GM12878 (cell line): ENCODE data around the gene LIMS2. TPM values are rescaled to one million over a fixed set of nuclear protein-coding genes. Genes with fewer than 3 reads are reported as not detected.

ENCODE experiments used
- ATAC-seq: fragments of 200-7000 bp; cut with Tn5 transposase; 3 replicates; pipeline ENCODE4 v1.9.1; 2020; ENCODE audit warnings: mild to moderate bottlenecking, moderate library complexity
- BruUV-seq: library from RNA; stranded (reverse); fragments of 400-500 nt; replicated peaks from 2 replicates; lab custom pipeline; 2021; lab: Mats Ljungman, UMichigan
- CTCF ChIA-PET: fragments of 300-600 bp; sonication (Branson Sonifier 250); formaldehyde crosslinking; extraction: SDS; loops from one replicate; lab custom pipeline; 2021; ENCODE audit warnings: inconsistent platforms; lab: Yijun Ruan, JAX
- POLR2A ChIA-PET: fragments of 350-600 bp; formaldehyde crosslinking; extraction: SDS; loops from one replicate; lab custom pipeline; 2021; ENCODE audit warnings: inconsistent platforms; lab: Charles Lee
- RAD21 ChIA-PET: fragments of 300-600 bp; sonication (Branson Sonifier 250); formaldehyde crosslinking; loops from one replicate; lab custom pipeline; 2023; ENCODE audit warnings: antibody characterized with exemption; ENCODE audit not compliant: unreplicated experiment; lab: Charles Lee
- SMC1A ChIA-PET: fragments of 300-600 bp; sonication (Branson Sonifier 250); formaldehyde crosslinking; loops from one replicate; lab custom pipeline; 2023; ENCODE audit not compliant: unreplicated experiment, uncharacterized antibody; lab: Charles Lee
- DNase-seq: peaks from one replicate; pipeline ENCODE4 v3.0.0-alpha.2; 2011; ENCODE audit warnings: low read depth, low spot score
- FAIRE-seq: peaks from 3 replicates; lab custom pipeline; 2011; peaks lifted over from hg19 to GRCh38; lab: Jason Lieb, UNC
- H2AFZ ChIP-seq: 2 replicates; pipeline ENCODE4 v1.6.0; 2011; ENCODE audit warnings: low read depth, low read length, control low read depth; ENCODE audit not compliant: control insufficient read depth
- H3K27ac ChIP-seq: 2 replicates; pipeline ENCODE4 v1.5.1; 2011; ENCODE audit warnings: control low read depth; ENCODE audit not compliant: control insufficient read depth, insufficient read depth
- H3K27me3 ChIP-seq, 2 experiments: replicated peaks in 1 of 2; 2 replicates each; pipeline versions ENCODE4 v1.6.0 to v1.6.1; 2011; ENCODE audit warnings: low read length in 1 of 2; ENCODE audit not compliant: control insufficient read depth in 2 of 2, insufficient read depth in 2 of 2
- H3K36me3 ChIP-seq, 2 experiments: 2 replicates each; pipeline ENCODE4 v1.5.1; 2011; ENCODE audit warnings: low read length in 1 of 2; ENCODE audit not compliant: control insufficient read depth in 2 of 2, insufficient read depth in 2 of 2
- H3K4me1 ChIP-seq: 2 replicates; pipeline ENCODE4 v1.6.1; 2011; ENCODE audit warnings: mild to moderate bottlenecking, low read length, moderate library complexity, mixed read lengths; ENCODE audit not compliant: control insufficient read depth, insufficient read depth
- H3K4me2 ChIP-seq: 2 replicates; pipeline ENCODE4 v1.6.0; 2011; ENCODE audit warnings: control low read depth; ENCODE audit not compliant: control insufficient read depth, insufficient read depth
- H3K4me3 ChIP-seq: fragments of 200-600 bp; sonication (generic); 2 replicates; pipeline ENCODE4 v1.5.1; 2016
- H3K79me2 ChIP-seq: 2 replicates; pipeline ENCODE4 v1.6.0; 2011; ENCODE audit warnings: low read length; ENCODE audit not compliant: control insufficient read depth, insufficient read depth
- H3K9ac ChIP-seq: 2 replicates; pipeline ENCODE4 v1.8.0; 2011; ENCODE audit warnings: low read length, control low read depth, mixed read lengths; ENCODE audit not compliant: control insufficient read depth, insufficient read depth
- H3K9me3 ChIP-seq: replicated peaks from 3 replicates; pipeline ENCODE4 v1.5.1; 2011; ENCODE audit warnings: mild to moderate bottlenecking, low read length; ENCODE audit not compliant: control insufficient read depth, insufficient read depth
- H4K20me1 ChIP-seq: 2 replicates; pipeline ENCODE4 v1.6.0; 2011; ENCODE audit not compliant: control insufficient read depth, insufficient read depth
- BCL3 ChIP-seq: IDR thresholded peaks from 2 replicates; pipeline ENCODE4 v1.6.1; 2011; ENCODE audit warnings: borderline replicate concordance, low read depth, mild to moderate bottlenecking, moderate library complexity, low read length; ENCODE audit not compliant: insufficient read depth, poor library complexity, severe bottlenecking
- HDGF ChIP-seq: fragments of 450-650 bp; IDR thresholded peaks from 2 replicates; pipeline ENCODE4 v1.6.1; 2016; ENCODE audit warnings: antibody characterized with exemption
- IKZF1 ChIP-seq: fragments of 450-650 bp; conservative IDR thresholded peaks from 2 replicates; pipeline ENCODE4 v1.6.1; 2017; ENCODE audit warnings: antibody characterized with exemption, mild to moderate bottlenecking
- IRF3 ChIP-seq: fragments of 450-650 bp; IDR thresholded peaks from 2 replicates; pipeline ENCODE4 v1.6.1; 2014; ENCODE audit warnings: mild to moderate bottlenecking
- NR2F1 ChIP-seq: fragments of 450-650 bp; conservative IDR thresholded peaks from 2 replicates; pipeline ENCODE4 v1.6.1; 2017; ENCODE audit warnings: mild to moderate bottlenecking
- POLR2AphosphoS2 ChIP-seq: IDR thresholded peaks from 2 replicates; pipeline ENCODE4 v1.6.1; 2011; ENCODE audit warnings: low read depth, mild to moderate bottlenecking, low read length, improper control_type of control experiment, moderate library complexity
- YY1 ChIP-seq: IDR thresholded peaks from 2 replicates; pipeline ENCODE4 v1.6.1; 2011; ENCODE audit warnings: low read depth, mild to moderate bottlenecking, low read length
- ZBTB33 ChIP-seq: fragments of 450-650 bp; IDR thresholded peaks from 2 replicates; pipeline ENCODE4 v1.6.1; 2017; ENCODE audit warnings: mild to moderate bottlenecking
- ZSCAN29 ChIP-seq: fragments of 450-650 bp; IDR thresholded peaks from 2 replicates; pipeline ENCODE4 v1.6.1; 2017; ENCODE audit warnings: mild to moderate bottlenecking, moderate library complexity
- WGBS: methylation state at CpG from one replicate; pipeline ENCODE4 v1.1.6; 2016; ENCODE audit warnings: low lambda C conversion rate; ENCODE audit not compliant: insufficient replicate concordance, insufficient coverage; ENCODE audit errors: missing lambda C conversion rate; 5-methylcytosine and 5-hydroxymethylcytosine counted together
- in situ Hi-C: fragments of 300-500 bp; cut with MboI; formaldehyde crosslinking; loops from 9 replicates; pipeline ENCODE4 v1.14.3; 2018; ENCODE audit warnings: mixed read lengths
- intact Hi-C: fragments of 100-400 bp; cut with micrococcal nuclease; formaldehyde crosslinking; loops from one replicate; pipeline ENCODE4 v1.14.2; 2022; ENCODE audit not compliant: unreplicated experiment
- polyA plus RNA-seq, 11 experiments: library from polyadenylated mRNA; depleted of rRNA in 4 of 11; unstranded in 6 of 11; stranded (reverse) in 5 of 11; fragments of >200 nt; fragmentation: Nextera tagmentation in 4 of 11; fragmentation: Illumina TruSeq in 1 of 11; extraction: Ambion mirVana in 4 of 11; extraction: Trizol in 1 of 11; gene quantifications; 1 replicate in 1 of 11; 2 replicates in 10 of 11; pipeline versions ENCODE4 v1.2.1 to v1.2.3, GENCODE V29; 2011 to 2016; ENCODE audit warnings: inconsistent platforms in 2 of 11, missing spikeins in 2 of 11, low read depth in 1 of 11
- total RNA-seq, 4 experiments: library from RNA; depleted of rRNA in 3 of 4; stranded (reverse); fragments of >200 nt in 3 of 4; fragmentation: Illumina TruSeq in 1 of 4; extraction: Trizol in 1 of 4; gene quantifications; 2 replicates each; pipeline versions ENCODE4 v1.2.1 to v1.2.3, GENCODE V29; 2013 to 2021

The LIMS2 gene
- total and polyA plus RNA-seq, 10 of the 15 experiments (the other 5 are each of a cell fraction or from before 2014, with no cell fraction given), result 0.06 to 0.81 (median 0.16) TPM; not detected in 2

- Histone ChIP-seq H3K4me2 (no peak overlapping the region), H3K27ac (no peak overlapping the region), H2AFZ (no peak overlapping the region), H3K4me1 (no peaks in the 10 kb centered on the region), H3K9me3 (no peaks in the 10 kb centered on the region), H3K79me2 (no peaks in the 10 kb centered on the region), H3K36me3 (no peaks in the 10 kb centered on the region), H3K9ac (no peak overlapping the region), H4K20me1 (no peaks in the 10 kb centered on the region), H3K4me3 (no peak overlapping the region), H3K27me3 (peaks cover 7 to 8% of the 10 kb centered on the region in 2 experiments)
- POLR2A ChIA-PET, result no interaction called here
- SMC1A ChIA-PET, result interaction anchor here (0.9 kb wide), 1 partner anchor 106 kb away, joined by 3 read pairs; no protein-coding TSS in a partner anchor
- WGBS, result 3% methylated on average over 9 of the region's 9 CpGs
- DNase-seq, result no peak
- no peak for ATAC-seq
- no peak for FAIRE-seq
- in situ Hi-C loops (no loop called here), intact Hi-C loops (no loop called here)
- BruUV-seq, result no TSS peak
- CTCF ChIA-PET, result no interaction called here
- TF ChIP-seq YY1 (no peak), IRF3 (no peak), NR2F1 (no peak), IKZF1 (no peak), ZBTB33 (no peak), ZSCAN29 (no peak), HDGF (no peak), BCL3 (peak; percentile 32), POLR2AphosphoS2 (no peak)
- TF ChIP-seq, all 136 proteins: peak for 1
- RAD21 ChIA-PET, result no interaction called here
These were observed 13.3 kb downstream of the LIMS2 start for GRCh38 chr2:127661949-127662510.
